GM12874 (cell line): ENCODE data around the gene DUSP7.

Experiments
- TF ChIP-seq, protein P1 (sequence below): IDR thresholded peaks from 2 replicates; pipeline ENCODE4 v1.5.1; 2011; ENCODE audit warnings: low read depth, mild to moderate bottlenecking, control low read depth, low read length, moderate library complexity; ENCODE audit not compliant: insufficient read depth

The DUSP7 gene, protein sequence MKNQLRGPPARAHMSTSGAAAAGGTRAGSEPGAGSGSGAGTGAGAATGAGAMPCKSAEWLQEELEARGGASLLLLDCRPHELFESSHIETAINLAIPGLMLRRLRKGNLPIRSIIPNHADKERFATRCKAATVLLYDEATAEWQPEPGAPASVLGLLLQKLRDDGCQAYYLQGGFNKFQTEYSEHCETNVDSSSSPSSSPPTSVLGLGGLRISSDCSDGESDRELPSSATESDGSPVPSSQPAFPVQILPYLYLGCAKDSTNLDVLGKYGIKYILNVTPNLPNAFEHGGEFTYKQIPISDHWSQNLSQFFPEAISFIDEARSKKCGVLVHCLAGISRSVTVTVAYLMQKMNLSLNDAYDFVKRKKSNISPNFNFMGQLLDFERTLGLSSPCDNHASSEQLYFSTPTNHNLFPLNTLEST

DNA sequence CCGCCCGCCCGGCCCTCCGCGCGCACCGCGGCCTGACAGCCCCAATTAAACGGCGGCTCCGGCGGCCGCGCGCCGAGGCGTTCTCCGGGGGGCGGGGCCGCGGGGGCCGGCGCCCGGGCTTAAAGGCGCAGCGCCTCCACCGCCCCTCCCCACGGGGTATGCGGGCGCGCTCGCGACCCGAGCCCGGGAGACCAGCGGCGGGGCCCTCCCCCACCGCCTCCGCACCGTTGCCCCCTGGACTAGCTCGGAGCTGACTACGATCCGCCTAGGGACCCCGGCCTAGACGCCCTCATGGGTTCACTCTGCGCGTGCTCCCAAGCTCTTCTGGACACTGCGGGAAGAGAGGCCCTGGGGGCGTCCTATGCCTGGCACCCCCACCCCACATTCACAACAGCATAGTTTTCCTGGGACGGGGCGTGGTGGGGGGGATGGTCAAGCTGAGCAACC is at the start of gene DUSP7:
Gene DUSP7, minus strand, starts transcription at position 51 of the 447 bp plus-strand sequence. CDS start 205 bp downstream, outside the sequence.
- TF ChIP-seq, protein P1, sequence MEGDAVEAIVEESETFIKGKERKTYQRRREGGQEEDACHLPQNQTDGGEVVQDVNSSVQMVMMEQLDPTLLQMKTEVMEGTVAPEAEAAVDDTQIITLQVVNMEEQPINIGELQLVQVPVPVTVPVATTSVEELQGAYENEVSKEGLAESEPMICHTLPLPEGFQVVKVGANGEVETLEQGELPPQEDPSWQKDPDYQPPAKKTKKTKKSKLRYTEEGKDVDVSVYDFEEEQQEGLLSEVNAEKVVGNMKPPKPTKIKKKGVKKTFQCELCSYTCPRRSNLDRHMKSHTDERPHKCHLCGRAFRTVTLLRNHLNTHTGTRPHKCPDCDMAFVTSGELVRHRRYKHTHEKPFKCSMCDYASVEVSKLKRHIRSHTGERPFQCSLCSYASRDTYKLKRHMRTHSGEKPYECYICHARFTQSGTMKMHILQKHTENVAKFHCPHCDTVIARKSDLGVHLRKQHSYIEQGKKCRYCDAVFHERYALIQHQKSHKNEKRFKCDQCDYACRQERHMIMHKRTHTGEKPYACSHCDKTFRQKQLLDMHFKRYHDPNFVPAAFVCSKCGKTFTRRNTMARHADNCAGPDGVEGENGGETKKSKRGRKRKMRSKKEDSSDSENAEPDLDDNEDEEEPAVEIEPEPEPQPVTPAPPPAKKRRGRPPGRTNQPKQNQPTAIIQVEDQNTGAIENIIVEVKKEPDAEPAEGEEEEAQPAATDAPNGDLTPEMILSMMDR: no peak

DNA sequence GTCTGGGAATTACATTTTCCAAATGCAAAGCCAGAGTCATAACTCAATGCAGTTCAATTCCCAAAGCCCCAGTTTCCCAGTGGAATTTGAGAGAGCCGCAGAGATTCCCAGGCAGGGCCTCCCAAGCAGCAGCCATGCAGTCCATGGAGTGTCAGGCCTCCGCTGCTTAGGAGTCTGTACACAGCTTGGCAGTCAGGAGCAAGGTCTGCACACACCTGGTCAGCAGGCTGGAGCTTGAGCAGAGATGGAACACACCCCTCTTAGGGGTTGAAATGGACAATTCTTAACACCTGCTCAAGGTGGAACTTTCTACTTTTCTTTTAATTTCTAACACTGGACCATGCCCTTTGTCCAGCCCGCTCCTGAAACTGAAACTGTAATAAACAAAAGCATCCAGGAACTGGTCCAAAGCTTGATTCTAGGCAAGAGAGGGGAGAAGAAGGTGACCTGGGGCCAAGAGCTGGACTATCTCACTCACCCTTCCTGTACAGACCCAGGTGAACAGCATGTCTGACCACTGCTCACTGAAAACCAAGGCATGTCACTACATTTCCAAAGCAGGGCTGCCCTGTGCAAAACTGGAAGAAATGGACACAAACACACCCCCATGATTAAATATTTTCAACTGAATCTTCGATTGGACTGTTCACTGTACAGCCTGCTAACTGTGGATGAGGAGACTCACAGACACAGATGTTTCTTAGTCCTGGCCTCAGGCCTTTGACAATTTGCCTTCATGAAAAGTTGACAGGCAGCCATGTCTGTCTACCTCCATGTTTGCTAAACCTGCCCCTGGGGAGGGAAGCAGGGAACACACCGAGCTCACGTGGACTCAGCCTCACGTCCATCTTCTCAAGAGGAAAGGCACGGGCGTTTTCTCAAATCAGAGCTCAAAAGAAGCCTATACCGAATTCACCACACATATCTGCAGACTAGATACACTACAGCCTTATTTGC is 48.6 kb upstream of the DUSP7 start:
- TF ChIP-seq, protein P1: no peak

DNA sequence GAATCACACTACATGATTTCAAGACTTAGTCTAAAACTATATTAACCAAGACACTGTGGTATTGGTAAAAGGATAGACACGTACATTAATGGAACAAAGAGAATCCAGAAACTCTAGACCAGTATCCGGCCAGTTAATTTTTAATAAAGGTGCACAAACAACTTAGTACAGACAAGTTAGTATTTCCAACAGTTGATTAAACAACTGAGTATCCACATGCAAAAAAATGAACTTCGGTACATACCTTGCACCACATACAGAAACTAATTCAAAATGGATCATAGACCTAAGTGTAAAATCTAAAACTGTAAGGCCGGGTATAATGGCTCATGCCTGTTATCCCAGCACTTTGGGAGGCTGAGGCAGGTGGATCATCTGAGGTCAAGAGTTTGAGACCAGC is 46.6 kb upstream of the DUSP7 start:
- TF ChIP-seq, protein P1: no peak

DNA sequence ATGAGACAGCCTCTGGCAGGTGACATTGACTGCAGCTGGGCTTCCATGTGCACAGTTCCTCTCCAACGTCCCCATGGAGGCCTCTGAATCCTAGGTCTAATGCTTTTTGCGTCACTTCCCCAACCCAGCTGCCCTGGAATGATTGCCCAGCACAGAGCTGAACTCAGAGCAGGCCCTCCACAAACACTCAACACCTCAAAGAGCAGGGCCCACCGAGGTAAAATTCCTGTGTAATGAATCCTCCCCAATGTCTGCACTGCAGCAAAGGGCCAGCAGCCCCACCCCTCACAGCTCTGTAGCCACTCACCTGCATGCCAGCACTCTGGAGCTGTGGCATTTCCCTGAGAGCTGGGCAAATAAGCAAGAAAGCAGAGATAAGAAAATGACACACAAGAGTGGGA is 42.6 kb upstream of the DUSP7 start:
- TF ChIP-seq, protein P1: no peak

DNA sequence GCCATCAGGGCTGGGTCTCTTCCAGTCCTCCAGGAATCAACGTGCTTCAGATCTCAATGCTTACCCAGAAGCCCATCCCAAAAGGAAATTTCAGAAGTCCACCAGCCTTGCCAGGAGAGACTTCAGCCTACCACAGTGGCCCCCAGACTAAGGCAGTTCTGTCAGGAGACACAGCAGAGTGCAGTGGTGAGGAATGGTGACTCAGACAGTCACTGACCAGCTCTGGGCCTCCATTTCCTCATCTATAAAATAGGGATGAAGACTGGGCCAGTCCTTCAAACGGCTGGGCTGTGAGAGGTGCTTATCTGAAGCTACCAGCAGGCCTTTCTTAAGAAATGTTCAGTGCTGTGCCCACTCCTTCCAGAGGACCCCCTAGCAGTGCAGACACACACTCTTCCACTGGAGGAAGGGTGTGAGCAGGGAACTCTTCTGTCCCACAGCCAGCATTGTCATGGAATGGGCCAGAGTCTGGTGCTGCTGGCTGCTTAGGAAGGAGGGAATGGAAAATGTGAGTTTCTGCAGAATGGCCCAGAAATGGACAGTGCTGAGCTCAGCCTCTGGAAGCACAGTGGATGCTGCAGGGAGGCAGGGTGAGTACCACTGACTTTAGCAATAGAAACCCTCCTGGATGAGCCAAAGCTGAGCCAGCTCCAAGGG is 41.6 kb upstream of the DUSP7 start:
- TF ChIP-seq, protein P1: no peak

DNA sequence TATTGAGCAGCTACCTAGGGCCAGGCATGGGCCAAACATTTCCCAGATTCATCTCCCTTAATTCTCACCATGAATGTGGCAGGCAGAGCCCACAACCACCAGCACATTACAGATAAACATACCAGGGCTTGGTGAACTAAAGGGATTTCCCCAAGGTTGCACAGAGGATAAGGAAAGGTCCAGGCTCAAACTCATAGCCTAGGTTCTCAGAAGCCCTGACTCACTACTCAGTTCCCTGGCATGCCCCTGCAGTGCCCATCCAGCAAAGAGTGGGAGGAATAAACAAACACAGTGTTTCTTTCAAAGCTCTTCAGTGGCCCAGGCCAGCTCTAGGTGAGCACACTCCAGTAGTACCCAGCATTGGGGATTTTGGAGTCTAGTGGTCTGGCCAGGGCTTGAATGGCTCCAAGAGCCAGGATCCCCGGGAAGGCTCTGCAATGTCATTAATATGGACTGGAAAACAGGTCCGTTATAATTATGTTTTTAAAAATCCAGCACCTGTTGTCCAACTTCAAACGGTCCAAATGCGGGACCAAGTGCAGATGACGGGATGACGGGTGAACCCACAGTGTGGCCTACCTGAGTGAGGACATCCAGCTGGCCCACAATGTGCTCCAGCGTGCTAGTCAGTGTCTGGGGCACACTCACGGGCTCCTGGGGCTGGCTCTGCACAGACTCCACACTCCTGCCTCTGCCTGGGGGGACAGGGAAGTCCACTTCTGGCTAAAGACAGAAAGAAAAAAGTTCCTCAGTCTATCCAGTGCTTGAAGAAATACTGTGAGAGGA is 39.8 kb upstream of the DUSP7 start:
- TF ChIP-seq, protein P1: no peak
